Pulmonary artery endothelial cell (primary cell): ENCODE measurements around the gene RGMB. TPM values are rescaled to one million over a fixed set of nuclear protein-coding genes. Genes with fewer than 3 reads are reported as not detected.

ENCODE experiments used
- DNase-seq: peaks from one replicate; pipeline ENCODE4 v3.0.0-alpha.2; 2011; ENCODE audit warnings: low read depth, low spot score
- total RNA-seq: library from RNA; depleted of rRNA; stranded (reverse); fragments of >200 nt; gene quantifications from 2 replicates; pipeline ENCODE4 v1.2.3, GENCODE V29; 2014

RGMB gene
- total RNA-seq, 1 donor from 2014 or later: 37.2 TPM

- DNase-seq: no peak
These were observed 5.9 kb upstream of the RGMB start for GRCh38 chr5:98767581-98767980.

GRCh38 chr5:98768160-98768959, 5.1 kb upstream of the RGMB start:
- no peak for DNase-seq

DNA sequence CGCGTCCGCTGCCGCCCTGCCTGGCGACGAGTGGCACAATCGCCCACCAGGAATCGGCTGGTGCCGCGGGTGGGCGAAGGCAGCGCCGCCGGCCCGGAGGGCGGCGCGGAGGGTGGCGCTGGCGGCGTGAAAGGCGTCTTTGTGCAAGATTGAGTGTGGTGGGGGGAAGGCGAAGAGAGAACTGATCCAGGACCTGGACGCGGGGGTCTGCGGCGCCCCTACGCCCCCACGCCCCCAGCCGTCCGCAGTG, 4.6 kb upstream of the RGMB start:
- DNase-seq: no peak

DNA sequence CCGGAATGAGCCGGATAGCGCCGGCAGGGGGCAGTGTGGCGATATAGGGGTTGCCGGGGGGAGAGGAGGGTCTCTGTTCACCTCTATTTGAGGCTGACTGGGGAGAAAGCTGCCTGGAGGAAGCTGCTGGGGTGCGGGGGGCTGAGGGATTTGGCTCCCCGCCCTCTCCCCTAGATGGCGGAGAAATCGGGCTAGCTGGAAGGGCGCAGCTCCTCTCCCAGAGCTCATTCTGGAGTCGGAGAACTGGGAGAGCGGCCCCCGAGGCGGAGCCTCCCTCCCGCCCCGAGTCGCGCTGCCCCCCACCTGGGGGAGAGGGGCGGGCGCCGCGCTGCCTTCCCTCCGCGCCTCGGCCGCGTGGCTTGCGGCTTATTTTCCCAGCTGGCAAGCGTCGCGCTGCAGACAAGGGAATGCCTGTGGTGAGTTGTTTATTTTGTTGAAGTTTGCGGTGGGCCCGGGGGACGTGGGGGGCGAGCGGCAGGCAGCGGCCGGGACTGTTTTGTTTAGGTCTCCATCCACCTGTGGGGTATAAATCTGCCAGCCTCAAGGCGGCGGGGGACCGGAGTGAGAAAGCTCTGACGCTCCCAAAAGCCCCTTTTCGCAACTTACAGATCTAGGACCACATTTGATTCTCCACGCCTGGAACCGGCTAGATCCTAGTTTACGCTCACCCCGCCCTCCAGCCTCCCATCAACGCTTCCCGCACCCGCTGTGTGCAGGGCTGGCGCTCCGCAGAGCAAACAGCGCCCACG, 4.1 kb upstream of the RGMB start:
- no peak for DNase-seq

- no peak for DNase-seq
These were observed 3.6 kb upstream of the RGMB start for GRCh38 chr5:98769959-98770208.

GRCh38 chr5:98770209-98770910, 3.1 kb upstream of the RGMB start:
- DNase-seq: no peak

DNA sequence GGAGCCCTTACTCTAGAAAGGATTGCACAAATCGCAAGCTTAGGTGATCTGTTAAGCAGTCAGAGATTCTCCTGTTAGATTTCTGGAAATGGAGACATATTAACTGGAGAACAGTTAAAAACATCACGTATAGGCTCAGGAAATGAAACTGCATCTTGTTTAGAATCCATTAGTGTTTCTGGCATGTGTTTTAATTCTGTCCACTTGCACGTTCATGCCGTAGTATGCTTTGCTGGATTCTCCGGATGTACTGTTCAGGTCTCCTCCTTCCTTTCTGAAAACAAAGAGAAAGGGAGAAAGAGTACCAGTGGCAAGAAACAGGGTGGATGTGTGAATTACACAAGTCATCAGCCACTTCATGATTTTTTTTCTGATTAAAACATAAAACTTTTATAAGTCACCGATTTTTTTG, 2.5 kb upstream of the RGMB start:
- DNase-seq: no peak

- DNase-seq: no peak
These were observed 1.9 kb upstream of the RGMB start for GRCh38 chr5:98771382-98772109.

- DNase-seq: peak; percentile 67
These were observed 849 bp upstream of the RGMB start for GRCh38 chr5:98772415-98773213.

- no peak for DNase-seq
These were observed 324 bp upstream of the RGMB start for GRCh38 chr5:98773214-98773463.

- DNase-seq: no peak
These were observed 950 bp downstream of the RGMB start for GRCh38 chr5:98774192-98775033.

DNA sequence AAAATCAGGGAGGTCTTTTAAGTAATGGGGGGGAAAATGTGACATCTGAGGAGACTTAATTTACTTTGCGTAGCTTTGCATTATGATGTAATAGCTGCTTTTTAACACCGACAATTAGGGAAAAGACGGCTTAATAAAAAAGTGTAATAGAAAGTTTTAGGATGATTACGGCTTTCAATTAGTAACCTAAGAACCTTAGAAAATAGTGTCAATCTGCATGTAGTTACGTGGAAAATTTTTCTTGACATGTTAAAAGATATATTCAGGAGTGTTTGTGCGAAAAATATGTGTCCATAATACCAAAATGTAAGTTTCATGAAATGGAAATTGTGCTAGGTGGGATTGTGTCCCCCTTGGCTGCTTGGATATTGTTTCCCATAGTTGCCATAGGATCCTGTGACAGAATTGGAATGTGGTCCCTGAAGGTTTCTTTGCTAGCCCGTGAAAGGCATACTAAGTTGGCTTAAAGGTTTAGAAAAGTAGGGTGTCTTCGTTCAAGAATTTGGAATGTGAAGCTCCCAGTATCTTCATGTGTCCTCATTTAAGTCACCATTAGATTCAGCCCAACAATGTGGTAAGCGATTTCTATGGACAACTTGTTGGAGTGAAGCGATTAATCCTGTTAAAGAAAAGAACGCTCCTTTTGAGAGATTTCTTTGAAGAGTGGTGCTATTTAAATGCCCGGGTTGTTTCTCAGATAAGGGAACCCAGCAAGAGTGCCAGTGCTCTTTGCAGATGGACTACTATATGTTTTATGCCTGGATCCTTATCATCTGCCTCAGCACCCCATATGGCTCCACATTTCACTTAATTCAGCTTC, 2.0 kb downstream of the RGMB start:
- no peak for DNase-seq

DNA sequence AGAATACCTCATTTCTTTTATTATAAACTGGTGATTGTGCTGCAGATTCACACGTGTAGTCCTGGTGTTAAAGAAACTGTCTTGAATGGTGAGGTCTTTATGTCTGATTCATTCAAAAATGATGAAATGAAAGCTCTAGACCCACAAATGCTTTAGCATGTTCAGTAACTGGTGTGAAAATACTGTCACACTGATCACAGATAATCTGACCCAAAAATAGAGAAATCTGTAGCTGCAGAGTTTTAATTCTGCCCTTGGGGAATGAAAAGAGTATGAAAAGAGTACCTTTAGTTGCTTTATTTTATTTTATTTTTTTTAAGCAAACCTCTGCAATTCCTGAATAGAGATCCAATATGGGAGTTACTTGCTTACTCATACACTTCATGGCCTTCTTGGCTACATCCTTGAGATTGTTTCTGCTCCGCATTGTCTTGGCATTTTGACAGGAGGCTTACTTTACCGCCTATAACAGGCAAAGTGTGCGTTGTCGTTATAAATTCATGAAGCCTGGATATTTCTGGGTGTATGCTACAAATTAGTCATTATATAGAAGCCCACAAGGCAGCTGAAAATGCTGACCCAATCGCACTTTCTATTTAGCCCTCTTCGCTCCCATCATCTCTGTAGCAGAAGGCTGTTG, 2.7 kb downstream of the RGMB start:
- DNase-seq: no peak

DNA sequence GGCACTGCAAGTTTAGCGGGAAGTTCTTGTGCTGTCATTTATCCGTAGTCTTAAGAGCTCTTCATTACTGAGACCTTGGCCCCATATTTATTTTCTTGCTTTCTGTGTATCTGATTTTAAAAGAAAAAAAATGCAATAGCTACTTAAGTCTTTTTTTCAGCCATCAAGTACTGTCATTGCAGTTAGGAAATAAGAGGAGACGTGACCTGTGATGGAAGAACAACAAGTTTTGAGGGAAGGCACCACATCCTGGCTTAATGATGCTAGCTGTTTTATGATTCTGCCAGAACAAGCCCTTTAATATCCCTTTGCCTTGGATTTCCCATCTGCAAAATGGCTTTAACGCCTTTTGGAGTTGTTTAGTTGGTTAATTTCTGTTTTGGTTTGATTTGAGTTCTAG, 3.8 kb downstream of the RGMB start:
- DNase-seq: no peak

DNA sequence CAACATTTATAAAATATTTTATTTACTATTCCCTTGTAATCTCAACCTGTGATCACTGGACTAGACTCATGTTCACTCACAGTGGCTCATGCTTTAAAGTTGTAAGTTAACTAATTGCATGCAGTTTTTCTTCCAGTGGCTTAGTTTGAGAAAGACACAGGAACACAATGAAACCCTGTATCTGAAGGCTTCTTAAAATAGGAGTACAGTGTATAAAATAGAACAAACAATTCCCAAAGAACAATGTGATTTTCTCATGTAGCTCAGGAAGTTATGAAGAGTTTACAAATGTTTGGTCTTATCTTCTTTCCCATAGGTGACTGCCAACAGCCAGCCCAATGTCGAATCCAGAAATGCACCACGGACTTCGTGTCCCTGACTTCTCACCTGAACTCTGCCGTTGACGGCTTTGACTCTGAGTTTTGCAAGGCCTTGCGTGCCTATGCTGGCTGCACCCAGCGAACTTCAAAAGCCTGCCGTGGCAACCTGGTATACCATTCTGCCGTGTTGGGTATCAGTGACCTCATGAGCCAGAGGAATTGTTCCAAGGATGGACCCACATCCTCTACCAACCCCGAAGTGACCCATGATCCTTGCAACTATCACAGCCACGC, 5.9 kb downstream of the RGMB start:
- DNase-seq: no peak

DNA sequence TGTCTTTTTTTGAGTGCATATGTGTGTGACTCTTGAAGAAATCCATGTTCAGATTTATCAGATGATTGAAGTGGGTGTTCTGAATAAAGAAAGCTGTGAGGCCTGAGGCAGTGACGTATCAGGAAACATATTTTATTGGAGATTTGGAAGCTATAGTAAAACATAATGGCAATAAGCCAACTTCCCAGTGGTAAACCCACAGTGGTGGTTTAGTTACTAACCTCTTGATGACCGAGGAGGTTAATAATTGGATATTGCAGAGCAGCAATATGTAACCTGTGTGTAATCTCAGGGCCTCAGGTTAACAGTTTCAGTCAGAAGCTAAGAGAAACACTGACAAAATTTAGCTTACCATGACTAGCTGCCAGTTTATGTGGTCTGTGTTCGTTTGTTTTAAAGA, 6.9 kb downstream of the RGMB start:
- no peak for DNase-seq

GRCh38 chr5:98781520-98781919, 8.1 kb downstream of the RGMB start:
- no peak for DNase-seq

DNA sequence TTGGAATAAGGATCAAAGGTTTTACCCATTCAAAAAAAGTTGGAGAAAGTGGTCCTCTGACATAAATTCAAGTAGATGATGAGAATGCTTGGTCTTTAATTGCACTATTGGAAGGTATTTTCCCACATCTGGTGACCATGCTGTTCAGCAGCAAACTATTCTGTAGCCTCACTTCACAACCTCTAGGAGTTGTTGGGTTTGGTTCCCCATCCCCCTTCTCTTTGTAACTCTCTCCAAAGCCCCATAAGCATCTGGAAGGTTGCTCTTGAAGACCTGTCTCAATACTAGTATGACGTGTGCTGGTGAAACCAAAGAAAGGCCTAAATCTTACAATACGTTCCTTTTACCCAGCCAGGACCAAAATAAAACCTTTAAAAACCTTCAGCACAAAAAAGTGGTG, 8.5 kb downstream of the RGMB start:
- DNase-seq: no peak

DNA sequence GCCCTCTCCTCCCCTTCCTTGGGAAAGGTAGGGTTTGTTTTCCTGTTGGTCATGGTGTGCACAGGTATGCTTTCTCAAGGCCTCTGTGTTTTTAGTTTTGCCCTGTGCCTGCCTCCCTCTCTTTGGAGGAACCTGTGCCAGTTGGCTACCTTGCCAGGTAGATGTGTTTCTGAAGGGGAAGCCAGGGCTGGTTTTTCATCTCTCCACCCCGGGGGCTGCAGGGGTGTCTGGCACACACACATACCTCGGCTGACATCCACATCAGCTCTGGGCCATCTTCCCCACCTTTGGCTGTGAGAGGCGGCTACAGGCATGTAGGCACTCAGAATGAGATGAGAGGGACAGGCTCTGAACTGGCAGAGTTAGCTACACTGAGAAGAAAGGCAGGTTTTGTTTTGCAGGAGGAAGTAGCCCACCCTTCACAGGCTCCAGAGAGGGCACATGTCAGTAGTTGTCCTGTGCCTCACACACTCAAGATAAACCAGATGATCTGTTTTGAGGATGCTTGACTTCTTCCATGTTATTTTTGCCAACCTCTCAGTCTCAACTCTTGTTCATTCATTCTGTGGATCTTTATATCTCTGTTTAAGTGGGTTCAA, 9.7 kb downstream of the RGMB start:
- DNase-seq: no peak
